ENCODE data around the gene ANGPT4.
"Not testable (repeated sequence)": the region's sequence is repeated elsewhere in the genome, so short reads cannot be mapped to it uniquely, and the experiment has no call there.

Gene ANGPT4

DNA sequence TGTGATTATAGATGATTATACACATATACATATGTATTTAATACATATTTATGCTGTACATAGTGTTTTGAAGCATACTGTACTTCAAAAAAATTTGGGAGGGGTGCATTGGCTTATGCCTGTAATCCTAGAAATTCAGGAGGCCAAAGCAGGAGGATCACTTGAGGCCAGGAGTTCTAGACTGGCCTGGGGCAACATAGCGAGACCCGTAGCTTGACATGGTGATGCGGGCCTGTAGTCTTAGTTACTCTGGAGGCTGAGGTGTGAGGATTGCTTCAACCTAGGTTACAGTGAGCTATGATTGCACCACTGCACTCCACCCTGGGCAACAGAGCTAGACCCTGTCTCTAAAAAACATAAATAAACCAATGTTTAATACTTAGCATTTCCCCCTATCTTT is 84.2 kb downstream of the ANGPT4 start:
- ChIA-PET POLR2A (no interaction called here), CTCF (interaction anchor here (1.5 to 3.6 kb wide), 4 partner anchors 9 to 124 kb away, joined by 3 to 32 read pairs (median 18); no protein-coding TSS in a partner anchor)
- H3K4me3 ChIP-seq (ENCODE audit: low read depth, low read length), result no peak overlapping the region
- TF ChIP-seq, protein P1, sequence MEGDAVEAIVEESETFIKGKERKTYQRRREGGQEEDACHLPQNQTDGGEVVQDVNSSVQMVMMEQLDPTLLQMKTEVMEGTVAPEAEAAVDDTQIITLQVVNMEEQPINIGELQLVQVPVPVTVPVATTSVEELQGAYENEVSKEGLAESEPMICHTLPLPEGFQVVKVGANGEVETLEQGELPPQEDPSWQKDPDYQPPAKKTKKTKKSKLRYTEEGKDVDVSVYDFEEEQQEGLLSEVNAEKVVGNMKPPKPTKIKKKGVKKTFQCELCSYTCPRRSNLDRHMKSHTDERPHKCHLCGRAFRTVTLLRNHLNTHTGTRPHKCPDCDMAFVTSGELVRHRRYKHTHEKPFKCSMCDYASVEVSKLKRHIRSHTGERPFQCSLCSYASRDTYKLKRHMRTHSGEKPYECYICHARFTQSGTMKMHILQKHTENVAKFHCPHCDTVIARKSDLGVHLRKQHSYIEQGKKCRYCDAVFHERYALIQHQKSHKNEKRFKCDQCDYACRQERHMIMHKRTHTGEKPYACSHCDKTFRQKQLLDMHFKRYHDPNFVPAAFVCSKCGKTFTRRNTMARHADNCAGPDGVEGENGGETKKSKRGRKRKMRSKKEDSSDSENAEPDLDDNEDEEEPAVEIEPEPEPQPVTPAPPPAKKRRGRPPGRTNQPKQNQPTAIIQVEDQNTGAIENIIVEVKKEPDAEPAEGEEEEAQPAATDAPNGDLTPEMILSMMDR (IDR thresholded peaks at IDR 0.05; ENCODE audit: insufficient read depth, low read length, missing control alignments), result no peak
- DNase-seq (ENCODE audit: low read depth, low spot score), result no peak

DNA sequence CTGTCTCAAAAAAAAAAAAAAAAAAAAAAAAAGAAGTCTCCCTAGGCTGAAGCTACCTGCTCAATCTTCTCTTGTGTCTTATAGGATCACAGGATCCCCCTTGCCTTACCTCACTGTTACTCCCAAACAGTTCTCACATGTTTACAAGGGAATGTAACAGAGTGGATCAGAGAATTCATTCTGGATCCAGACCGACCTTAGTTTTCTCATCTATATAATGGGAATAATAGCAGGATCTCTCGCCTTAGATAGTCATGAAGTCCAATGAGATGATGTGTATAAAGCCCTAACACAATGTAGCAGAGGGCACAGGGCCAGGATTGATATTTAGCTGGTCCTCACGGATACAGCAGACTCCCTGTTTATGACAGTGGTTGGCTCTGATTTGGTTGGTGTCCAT is 84.9 kb downstream of the ANGPT4 start:
- TF ChIP-seq, protein P1 (IDR thresholded peaks at IDR 0.05; ENCODE audit: insufficient read depth, low read length, missing control alignments), result no peak
- ChIA-PET CTCF (interaction anchor here (1.3 to 3.6 kb wide), 6 partner anchors 10 to 125 kb away, joined by 3 to 32 read pairs (median 8); no protein-coding TSS in a partner anchor), POLR2A (no interaction called here)
- DNase-seq (ENCODE audit: low read depth, low spot score), result no peak
- no peak overlapping the region for H3K4me3 ChIP-seq (ENCODE audit: low read depth, low read length)

DNA sequence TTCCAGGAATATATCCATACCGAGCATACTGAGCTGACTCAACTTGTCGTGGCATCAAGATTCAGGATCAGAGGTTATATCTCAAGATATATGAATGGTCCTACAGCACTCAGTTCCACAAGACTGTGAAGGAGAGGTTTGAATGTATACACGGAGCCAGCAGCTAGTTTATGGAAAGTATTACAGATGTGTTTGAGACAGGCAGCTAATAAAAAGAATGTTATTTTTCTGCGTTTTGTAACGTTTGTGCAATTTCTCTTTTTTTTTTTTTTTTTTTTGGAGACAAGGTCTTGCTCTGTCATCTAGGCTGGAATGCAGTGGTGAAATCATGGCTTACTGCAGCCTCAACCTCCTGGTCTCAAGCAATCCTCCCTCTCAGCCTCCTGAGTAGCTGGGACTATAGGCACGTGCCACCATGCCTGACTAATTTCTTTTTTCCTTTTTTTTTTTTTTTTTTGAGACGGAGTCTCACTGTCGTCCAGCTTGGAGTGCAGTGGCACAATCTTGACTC is 86.1 kb downstream of the ANGPT4 start:
- TF ChIP-seq, protein P1 (IDR thresholded peaks at IDR 0.05; ENCODE audit: insufficient read depth, low read length, missing control alignments), result no peak
- ChIA-PET POLR2A (no interaction called here), CTCF (interaction anchor here (1.3 to 2.9 kb wide), 5 partner anchors 10 to 128 kb away, joined by 3 to 10 read pairs (median 7); no protein-coding TSS in a partner anchor)
- no peak overlapping the region for H3K4me3 ChIP-seq (ENCODE audit: low read depth, low read length)
- DNase-seq (ENCODE audit: low read depth, low spot score), result no peak

DNA sequence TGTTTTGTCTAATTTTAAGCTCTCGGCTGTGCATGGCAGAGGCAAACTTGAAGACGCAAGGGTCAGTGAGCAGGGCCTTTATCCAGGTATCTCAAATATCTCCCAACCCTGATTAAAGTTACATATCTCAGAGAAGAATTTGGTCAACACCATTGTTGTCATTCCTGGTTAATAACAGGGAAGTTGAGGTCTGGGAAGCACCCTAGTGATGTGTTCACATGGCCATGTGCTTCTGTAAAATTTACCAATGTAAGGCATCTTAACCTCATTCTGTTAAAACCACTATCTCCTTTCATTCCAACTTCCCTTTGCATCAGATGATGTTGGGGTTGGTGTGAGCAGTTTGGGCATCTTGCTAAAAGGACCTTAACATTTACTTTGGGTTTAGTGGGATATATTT is 86.6 kb downstream of the ANGPT4 start:
- TF ChIP-seq, protein P1 (IDR thresholded peaks at IDR 0.05; ENCODE audit: insufficient read depth, low read length, missing control alignments), result no peak
- POLR2A ChIA-PET, result no interaction called here
- no peak overlapping the region for H3K4me3 ChIP-seq (ENCODE audit: low read depth, low read length)
- CTCF ChIA-PET, result interaction anchor here (1.4 to 2.9 kb wide), 4 partner anchors 9 to 129 kb away, joined by 3 to 10 read pairs (median 6); no protein-coding TSS in a partner anchor
- DNase-seq (ENCODE audit: low read depth, low spot score), result no peak

DNA sequence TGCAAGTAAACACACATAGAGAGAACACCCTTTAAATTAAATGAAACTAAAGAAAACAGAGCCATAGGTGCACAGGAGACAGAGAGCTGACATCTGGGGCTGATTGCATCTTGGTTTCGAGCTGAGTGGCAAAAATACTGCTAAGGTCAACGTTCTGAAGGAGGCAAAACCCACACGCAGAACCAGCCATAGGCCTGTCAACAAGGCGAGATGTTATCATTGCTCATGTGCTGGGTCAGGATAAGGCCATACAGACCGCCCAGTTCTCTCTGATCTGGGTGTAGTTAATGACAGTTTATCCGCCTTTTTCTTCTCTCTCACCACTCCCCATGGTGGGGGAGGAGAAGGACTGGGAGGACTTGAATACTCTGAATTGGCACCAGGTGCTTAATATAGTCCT is 87.1 kb downstream of the ANGPT4 start:
- DNase-seq (ENCODE audit: low read depth, low spot score), result no peak
- CTCF ChIA-PET, result interaction anchor here (1.4 to 2.9 kb wide), 2 partner anchors 14 to 129 kb away, joined by 3 to 10 read pairs; no protein-coding TSS in a partner anchor
- TF ChIP-seq, protein P1 (IDR thresholded peaks at IDR 0.05; ENCODE audit: insufficient read depth, low read length, missing control alignments), result no peak
- POLR2A ChIA-PET, result no interaction called here
- no peak overlapping the region for H3K4me3 ChIP-seq (ENCODE audit: low read depth, low read length)

DNA sequence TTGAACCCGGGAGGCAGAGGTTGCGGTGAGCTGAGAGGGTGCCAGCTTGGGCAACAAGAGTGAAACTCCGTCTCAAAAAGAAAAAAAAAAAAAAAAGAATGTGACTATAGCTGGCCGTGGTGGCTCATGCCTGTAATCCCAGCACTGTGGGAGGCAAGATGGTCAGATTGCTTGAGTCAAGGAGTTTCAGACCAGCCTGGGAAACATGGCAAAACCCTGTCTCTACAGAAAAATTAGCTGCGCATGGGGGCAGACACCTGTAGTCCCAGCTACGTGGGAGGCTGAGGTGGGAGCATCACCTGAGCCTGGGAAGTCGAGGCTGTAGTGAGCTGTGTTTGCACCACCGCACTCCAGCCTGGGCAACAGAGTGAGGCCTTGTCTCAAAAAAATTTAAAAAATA is 88.2 kb downstream of the ANGPT4 start:
- POLR2A ChIA-PET; H3K4me3 ChIP-seq (ENCODE audit: low read depth, low read length); DNase-seq (ENCODE audit: low read depth, low spot score): not testable (repeated sequence)
- CTCF ChIA-PET, result interaction anchor here (1.7 kb wide), 1 partner anchor 10 kb away, joined by 6 read pairs; no protein-coding TSS in a partner anchor
